Endothelial cell of umbilical vein (primary cell): ENCODE data around the gene KCNJ4. TPM values are rescaled to one million over a fixed set of nuclear protein-coding genes. Genes with fewer than 3 reads are reported as not detected.
"Not testable (repeated sequence)": the region's sequence is repeated elsewhere in the genome, so short reads cannot be mapped to it uniquely, and the experiment has no call there.

Experiments
- BruUV-seq: library from RNA; stranded (reverse); fragments of 400-500 nt; replicated peaks from 2 replicates; lab custom pipeline; 2021; lab: Mats Ljungman, UMichigan
- CTCF ChIA-PET: fragments of 300-600, 350-600 bp; sonication (Branson Sonifier 250); formaldehyde crosslinking; loops from one replicate; lab custom pipeline; 2021; ENCODE audit warnings: antibody characterized with exemption, inconsistent platforms; lab: Charles Lee
- POLR2A ChIA-PET: fragments of 300-600, 350-600 bp; sonication (Branson Sonifier 250); formaldehyde crosslinking; loops from one replicate; lab custom pipeline; 2021; ENCODE audit warnings: antibody characterized with exemption, inconsistent platforms; lab: Charles Lee
- DNase-seq: peaks from one replicate; pipeline ENCODE4 v3.0.0-alpha.2; 2011; ENCODE audit warnings: low read depth, low spot score
- FAIRE-seq: peaks from 2 replicates; lab custom pipeline; 2011; peaks lifted over from hg19 to GRCh38; lab: Jason Lieb, UNC
- H2AFZ ChIP-seq: 2 replicates; pipeline ENCODE4 v1.6.0; 2012; ENCODE audit warnings: low read depth, low read length, control low read depth, inconsistent platforms
- H3K27ac ChIP-seq: 2 replicates; pipeline ENCODE4 v1.5.1; 2011; ENCODE audit warnings: low read depth, mild to moderate bottlenecking, control low read depth, low read length, moderate library complexity; ENCODE audit not compliant: insufficient read depth
- H3K27me3 ChIP-seq, 2 experiments: 2 replicates each; pipeline versions ENCODE4 v1.6.0 to v1.6.1; 2011; ENCODE audit warnings: low read length in 2 of 2, mixed read lengths in 1 of 2; ENCODE audit not compliant: control insufficient read depth in 2 of 2, insufficient read depth in 2 of 2
- H3K36me3 ChIP-seq, 2 experiments: 2 replicates in 1 of 2; 3 replicates in 1 of 2; pipeline ENCODE4 v1.5.1; 2011; ENCODE audit warnings: low read length in 2 of 2, mild to moderate bottlenecking in 1 of 2, moderate library complexity in 1 of 2; ENCODE audit not compliant: control insufficient read depth in 2 of 2, insufficient read depth in 2 of 2; ENCODE audit errors: extremely low read depth in 1 of 2
- H3K4me1 ChIP-seq: 3 replicates; pipeline ENCODE4 v1.5.1; 2011; ENCODE audit warnings: mild to moderate bottlenecking, low read length; ENCODE audit not compliant: control insufficient read depth, insufficient read depth; ENCODE audit errors: extremely low read depth
- H3K4me2 ChIP-seq: 2 replicates; pipeline ENCODE4 v1.6.1; 2011; ENCODE audit warnings: low read length, control low read depth, mixed read lengths; ENCODE audit not compliant: insufficient read depth
- H3K4me3 ChIP-seq, 3 experiments: fragments of 200-600 bp in 1 of 3; sonication (generic), shearing (Covaris generic) in 1 of 3; replicated peaks in 1 of 3; 2 replicates each; pipeline ENCODE4 v1.5.1; 2011 to 2016; ENCODE audit warnings: control low read depth in 3 of 3, low read length in 3 of 3, mild to moderate bottlenecking in 2 of 3, inconsistent platforms in 1 of 3, low read depth in 1 of 3, moderate library complexity in 1 of 3; ENCODE audit not compliant: insufficient read depth in 1 of 3
- H3K79me2 ChIP-seq: 2 replicates; pipeline ENCODE4 v1.6.0; 2012; ENCODE audit warnings: low read length, inconsistent platforms; ENCODE audit not compliant: control insufficient read depth, insufficient read depth
- H3K9ac ChIP-seq: replicated peaks from 2 replicates; pipeline ENCODE3; 2011; ENCODE audit warnings: low read length, control low read depth; ENCODE audit not compliant: insufficient read depth; ENCODE audit errors: extremely low read depth
- H3K9me1 ChIP-seq: replicated peaks from 3 replicates; pipeline ENCODE4 v1.6.0; 2011; ENCODE audit warnings: mild to moderate bottlenecking, low read length; ENCODE audit not compliant: control insufficient read depth, insufficient read depth; ENCODE audit errors: extremely low read depth
- H3K9me3 ChIP-seq: replicated peaks from 2 replicates; pipeline ENCODE4 v1.5.1; 2012; ENCODE audit warnings: low read length, inconsistent platforms; ENCODE audit not compliant: control insufficient read depth, insufficient read depth
- H4K20me1 ChIP-seq: replicated peaks from 2 replicates; pipeline ENCODE3; 2011; ENCODE audit warnings: mild to moderate bottlenecking, low read length; ENCODE audit not compliant: control insufficient read depth, insufficient read depth; ENCODE audit errors: extremely low read depth
- dilution Hi-C: fragments of 300-500 bp; cut with MboI; formaldehyde crosslinking; loops from one replicate; pipeline ENCODE4 v1.15.0; 2019; ENCODE audit warnings: low sequenced_read_pairs; ENCODE audit not compliant: extremely low pct_ligation_motif_present
- intact Hi-C: fragments of 100-400 bp; cut with micrococcal nuclease; formaldehyde crosslinking; loops from one replicate; pipeline ENCODE4 v1.10.0; 2022
- polyA plus RNA-seq, 4 experiments: library from polyadenylated mRNA; depleted of rRNA in 3 of 4; stranded (reverse) in 3 of 4; unstranded in 1 of 4; fragments of >200 nt; gene quantifications; 2 replicates each; pipeline versions ENCODE4 v1.2.1 to v1.2.3, GENCODE V29; 2011 to 2012; ENCODE audit warnings: missing spikeins in 1 of 4
- total RNA-seq: library from RNA; stranded (reverse); gene quantifications from 2 replicates; pipeline ENCODE4 v1.2.3, GENCODE V29; 2021

The KCNJ4 gene
- total and polyA plus RNA-seq, 2 donors (not counting 3 experiments of a cell fraction or from before 2014, with no cell fraction given), result not detected

DNA sequence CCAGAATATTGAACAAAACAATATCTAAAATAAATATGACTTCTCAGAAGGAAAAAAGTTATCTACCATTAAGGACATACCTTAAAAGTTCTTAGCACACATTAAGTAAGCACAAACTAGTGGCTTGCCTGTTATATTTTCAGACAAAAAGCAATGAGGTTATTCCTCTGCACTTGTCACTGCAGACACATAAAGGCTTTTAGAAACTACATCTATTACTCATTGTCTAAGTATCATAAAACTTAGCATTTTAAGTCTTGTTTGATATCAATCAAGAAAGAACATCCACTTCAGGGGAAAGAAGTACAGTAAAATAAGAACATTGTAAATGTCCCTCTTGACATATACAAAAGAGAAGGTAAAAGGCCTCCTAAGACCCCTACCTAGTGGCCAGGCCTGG is 59.1 kb downstream of the KCNJ4 start:
- H3K9me1 ChIP-seq, H2AFZ ChIP-seq, H3K9me3 ChIP-seq, FAIRE-seq, H4K20me1 ChIP-seq, H3K4me1 ChIP-seq, dilution Hi-C loops, CTCF ChIA-PET, H3K27me3 ChIP-seq, DNase-seq, H3K27ac ChIP-seq, H3K9ac ChIP-seq, H3K4me2 ChIP-seq, H3K36me3 ChIP-seq: not testable (repeated sequence)
- POLR2A ChIA-PET, result interaction anchor here (0.6 kb wide), 1 partner anchor 10 kb away, joined by 5 read pairs; no protein-coding TSS in a partner anchor
- Histone ChIP-seq H3K79me2 (peaks cover 23% of the 10 kb centered on the region), H3K4me3 (peak overlapping the region in 1 of 3 experiments; percentile 17)
- TSS peak; percentile 8 for BruUV-seq
- intact Hi-C loops, result loop anchor here (5.0 kb wide), 2 partner anchors 66 to 79 kb away; partner anchors contain the start of gene CSNK1E

DNA sequence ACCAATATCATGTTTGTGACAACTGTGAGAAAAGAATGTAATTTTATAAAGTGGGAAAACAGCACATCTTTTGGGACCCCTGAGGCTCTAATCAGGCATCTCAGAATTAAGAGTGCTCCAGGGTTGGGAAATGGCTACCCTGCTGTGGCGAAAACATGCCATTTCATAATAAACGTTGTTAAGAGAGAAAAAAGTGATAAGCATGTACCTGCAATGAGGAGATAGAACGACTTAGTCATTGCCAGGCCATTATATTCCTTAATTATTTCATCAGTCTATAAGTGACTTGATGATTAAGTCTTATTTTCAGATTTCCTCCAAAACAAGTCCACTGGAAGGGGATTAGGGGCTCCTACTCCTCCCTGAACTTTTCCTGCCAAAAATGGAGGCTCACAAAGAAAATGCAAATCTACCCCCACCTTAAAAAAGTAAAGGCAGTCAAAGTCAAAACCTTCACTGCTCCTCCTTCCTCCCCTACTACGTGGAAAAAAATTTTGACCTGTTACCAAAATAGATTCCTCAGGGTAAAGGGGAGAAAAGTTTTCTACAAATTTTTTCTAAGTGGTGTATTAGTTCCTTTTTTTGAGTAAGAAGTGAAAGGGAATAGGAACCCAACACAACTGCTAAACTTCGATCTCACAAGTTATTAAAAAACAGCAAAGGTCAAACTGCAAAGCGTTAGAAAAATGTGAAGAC is 59.9 kb downstream of the KCNJ4 start:
- BruUV-seq, CTCF ChIA-PET, H3K9me1 ChIP-seq, FAIRE-seq, H2AFZ ChIP-seq, H3K9me3 ChIP-seq, dilution Hi-C loops, POLR2A ChIA-PET, H3K27me3 ChIP-seq, H3K36me3 ChIP-seq, DNase-seq, H3K4me2 ChIP-seq, H3K9ac ChIP-seq, H4K20me1 ChIP-seq, H3K4me1 ChIP-seq, H3K27ac ChIP-seq, H3K4me3 ChIP-seq: not testable (repeated sequence)
- peaks cover 27% of the 10 kb centered on the region for H3K79me2 ChIP-seq
- intact Hi-C loops, result loop anchor here (5.0 kb wide), 2 partner anchors 67 to 78 kb away; partner anchors contain the start of gene CSNK1E

DNA sequence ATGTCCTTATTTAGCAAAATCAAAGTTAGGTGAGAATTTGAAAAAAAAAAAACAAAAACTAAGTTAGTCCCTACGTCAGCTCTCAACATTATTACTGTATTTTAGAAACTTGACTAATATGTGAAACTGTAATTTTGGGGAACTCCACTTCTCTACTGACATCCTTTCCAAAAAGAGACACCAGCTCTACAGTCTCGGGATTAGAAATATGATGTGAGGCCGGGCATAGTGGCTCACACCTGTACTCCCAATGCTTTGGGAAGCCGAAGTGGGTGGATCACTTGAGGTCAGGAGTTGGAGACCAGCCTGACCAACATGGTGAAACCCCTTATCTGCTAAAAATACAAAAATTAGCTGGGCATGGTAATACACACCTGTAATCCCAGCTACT is 65.6 kb downstream of the KCNJ4 start:
- BruUV-seq, H3K4me2 ChIP-seq, intact Hi-C loops, H3K9ac ChIP-seq, H3K9me1 ChIP-seq, CTCF ChIA-PET, H3K9me3 ChIP-seq, POLR2A ChIA-PET, H3K4me3 ChIP-seq, H3K27ac ChIP-seq, DNase-seq, dilution Hi-C loops, H3K4me1 ChIP-seq, H2AFZ ChIP-seq, H3K27me3 ChIP-seq, FAIRE-seq, H3K36me3 ChIP-seq, H4K20me1 ChIP-seq: not testable (repeated sequence)
- peaks cover 16% of the 10 kb centered on the region for H3K79me2 ChIP-seq

DNA sequence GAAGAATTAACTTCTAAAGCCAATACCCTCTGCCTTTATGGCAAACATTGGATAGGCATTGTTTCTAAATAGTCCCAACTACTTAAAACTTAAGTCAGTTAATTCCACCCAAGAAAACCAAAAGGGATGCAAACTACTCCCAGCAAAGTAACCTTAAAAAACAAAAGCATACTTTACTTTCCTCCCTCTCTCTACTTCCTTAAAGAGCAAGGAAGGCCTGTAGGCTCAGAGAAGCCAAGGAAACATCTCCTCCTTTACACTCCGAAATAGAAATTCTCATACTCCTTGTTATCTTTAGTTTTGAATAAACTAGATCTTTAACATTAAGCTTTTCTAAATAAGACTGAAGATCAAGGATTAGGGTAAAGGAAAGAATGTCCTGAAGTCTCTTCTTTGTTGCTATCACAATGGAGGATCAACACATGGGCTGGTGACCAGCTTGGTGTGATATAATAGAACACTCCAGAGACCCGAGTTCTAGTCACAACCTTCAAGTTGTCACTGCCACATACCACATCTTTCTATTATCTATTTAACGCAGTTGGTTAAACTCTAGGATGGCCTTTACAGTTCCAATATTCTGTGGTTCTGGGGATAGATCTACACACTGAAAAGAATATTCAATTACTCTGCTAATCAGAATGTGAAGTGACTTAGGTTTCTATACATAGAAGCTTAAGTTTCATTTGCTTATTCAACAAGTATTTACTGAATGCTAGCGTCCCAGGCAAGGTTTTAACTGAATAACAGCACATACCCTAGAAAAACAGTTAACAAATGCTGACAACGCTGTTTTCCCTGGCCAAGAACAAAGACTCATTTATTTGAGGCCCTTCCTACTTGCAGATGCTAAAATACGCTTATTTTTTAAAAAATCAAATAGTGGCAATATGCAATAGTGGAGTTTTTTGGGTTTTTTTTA is 66.2 kb downstream of the KCNJ4 start:
- H3K27ac ChIP-seq, BruUV-seq, H4K20me1 ChIP-seq, dilution Hi-C loops, H2AFZ ChIP-seq, H3K9me1 ChIP-seq, intact Hi-C loops, DNase-seq, H3K9me3 ChIP-seq, H3K4me1 ChIP-seq, H3K27me3 ChIP-seq, CTCF ChIA-PET, H3K36me3 ChIP-seq, H3K9ac ChIP-seq, POLR2A ChIA-PET, H3K4me2 ChIP-seq, H3K4me3 ChIP-seq, FAIRE-seq: not testable (repeated sequence)
- peaks cover 13% of the 10 kb centered on the region for H3K79me2 ChIP-seq
